ENCODE results near the gene ADARB2.

- TF ChIP-seq CTCF (IDR thresholded peaks at IDR 0.05) (no peak), POLR2A (IDR thresholded peaks at IDR 0.05) (no peak)
These were observed 564.9 kb downstream of the ADARB2 start for GRCh38 chr10:1172256-1172984.
